IMR-90 (cell line): ENCODE data around the gene SMARCC2. TPM values are rescaled to one million over a fixed set of nuclear protein-coding genes. Genes with fewer than 3 reads are reported as not detected.

ENCODE experiments used
- ATAC-seq: fragments of 200-7000 bp; cut with Tn5 transposase; 2 replicates; pipeline ENCODE4 v1.9.1; 2020; ENCODE audit warnings: low read depth, mild to moderate bottlenecking, moderate library complexity
- BruUV-seq: library from RNA; stranded (reverse); fragments of 400-500 nt; replicated peaks from 2 replicates; lab custom pipeline; 2021; lab: Mats Ljungman, UMichigan
- CTCF ChIA-PET: fragments of 300-600 bp; formaldehyde crosslinking; extraction: SDS; loops from one replicate; lab custom pipeline; 2021; ENCODE audit warnings: antibody characterized with exemption; lab: Yijun Ruan, JAX
- POLR2A ChIA-PET: fragments of 300-600 bp; sonication (Branson Sonifier 250); formaldehyde crosslinking; loops from one replicate; lab custom pipeline; 2022; ENCODE audit warnings: antibody characterized with exemption; ENCODE audit not compliant: unreplicated experiment; lab: Charles Lee
- DNase-seq: peaks from one replicate; pipeline ENCODE4 v3.0.0; 2013
- H2AFZ ChIP-seq: replicated peaks from 2 replicates; pipeline ENCODE3; 2013; ENCODE audit warnings: low read length, mild to moderate bottlenecking; ENCODE audit not compliant: poor library complexity
- H2AK5ac ChIP-seq: 2 replicates; pipeline ENCODE4 v1.6.1; 2013; ENCODE audit warnings: low read depth, low read length, inconsistent platforms
- H2AK9ac ChIP-seq: replicated peaks from 2 replicates; pipeline ENCODE3; 2013; ENCODE audit warnings: mild to moderate bottlenecking, low read depth, low read length, moderate library complexity; ENCODE audit not compliant: poor library complexity
- H2BK120ac ChIP-seq: 2 replicates; pipeline ENCODE4 v1.6.1; 2013; ENCODE audit warnings: low read depth, low read length, inconsistent platforms
- H2BK15ac ChIP-seq: 3 replicates; pipeline ENCODE4 v1.6.1; 2013; ENCODE audit warnings: low read depth, low read length, inconsistent platforms
- H2BK20ac ChIP-seq: 2 replicates; pipeline ENCODE4 v1.6.1; 2013; ENCODE audit warnings: low read depth, mild to moderate bottlenecking, inconsistent platforms, low read length, moderate library complexity
- H2BK5ac ChIP-seq: 2 replicates; pipeline ENCODE4 v1.6.1; 2013; ENCODE audit warnings: mild to moderate bottlenecking, low read depth, low read length, inconsistent platforms; ENCODE audit not compliant: poor library complexity, severe bottlenecking
- H3K14ac ChIP-seq: replicated peaks from 2 replicates; pipeline ENCODE4 v1.6.1; 2013; ENCODE audit warnings: low read depth, low read length, inconsistent platforms
- H3K18ac ChIP-seq: 2 replicates; pipeline ENCODE4 v1.6.1; 2013; ENCODE audit warnings: low read depth, low read length, control low read depth
- H3K23ac ChIP-seq: 2 replicates; pipeline ENCODE4 v1.6.1; 2013; ENCODE audit warnings: low read depth, low read length, inconsistent platforms
- H3K27ac ChIP-seq: 2 replicates; pipeline ENCODE4 v1.5.1; 2013; ENCODE audit warnings: mild to moderate bottlenecking, control low read depth, low read length; ENCODE audit not compliant: insufficient read depth
- H3K27me3 ChIP-seq: 2 replicates; pipeline ENCODE4 v1.6.1; 2013; ENCODE audit warnings: low read length; ENCODE audit not compliant: control insufficient read depth, insufficient read depth
- H3K36me3 ChIP-seq: 2 replicates; pipeline ENCODE4 v1.6.1; 2013; ENCODE audit warnings: low read length, mixed read lengths; ENCODE audit not compliant: control insufficient read depth, insufficient read depth
- H3K4ac ChIP-seq: 2 replicates; pipeline ENCODE4 v1.6.1; 2013; ENCODE audit warnings: low read depth, low read length, inconsistent platforms
- H3K4me1 ChIP-seq: 2 replicates; pipeline ENCODE4 v1.6.1; 2013; ENCODE audit warnings: low read length, mixed read lengths; ENCODE audit not compliant: control insufficient read depth, insufficient read depth
- H3K4me2 ChIP-seq: 2 replicates; pipeline ENCODE4 v1.6.1; 2013; ENCODE audit warnings: low read depth, mild to moderate bottlenecking, control low read depth, low read length, moderate library complexity
- H3K4me3 ChIP-seq: 2 replicates; pipeline ENCODE4 v1.5.1; 2013; ENCODE audit warnings: low read depth, mild to moderate bottlenecking, control low read depth, low read length, moderate library complexity; ENCODE audit not compliant: insufficient read depth
- H3K56ac ChIP-seq: 2 replicates; pipeline ENCODE4 v1.6.1; 2013; ENCODE audit warnings: low read length, inconsistent platforms; ENCODE audit not compliant: insufficient read depth; ENCODE audit errors: extremely low read depth
- H3K79me1 ChIP-seq, 2 experiments: 2 replicates each; pipeline ENCODE4 v1.6.1; 2013; ENCODE audit warnings: low read length in 2 of 2, inconsistent platforms in 1 of 2, low read depth in 1 of 2
- H3K9ac ChIP-seq: 2 replicates; pipeline ENCODE4 v1.6.1; 2013; ENCODE audit warnings: low read depth, low read length, control low read depth
- H3K9me1 ChIP-seq: 2 replicates; pipeline ENCODE4 v1.6.1; 2013; ENCODE audit warnings: low read length, inconsistent platforms; ENCODE audit not compliant: insufficient read depth
- H3K9me3 ChIP-seq: 2 replicates; pipeline ENCODE4 v1.6.1; 2013; ENCODE audit warnings: low read length; ENCODE audit not compliant: control insufficient read depth, insufficient read depth
- H4K20me1 ChIP-seq: 2 replicates; pipeline ENCODE4 v1.6.1; 2013; ENCODE audit warnings: low read length, inconsistent platforms; ENCODE audit not compliant: insufficient read depth
- H4K5ac ChIP-seq: 2 replicates; pipeline ENCODE4 v1.6.1; 2013; ENCODE audit warnings: mild to moderate bottlenecking, low read depth, low read length, control low read depth
- H4K8ac ChIP-seq, 2 experiments: 2 replicates each; pipeline ENCODE4 v1.6.1; 2013; ENCODE audit warnings: low read depth in 2 of 2, low read length in 2 of 2, control low read depth in 1 of 2, inconsistent platforms in 1 of 2
- H4K91ac ChIP-seq: 2 replicates; pipeline ENCODE4 v1.6.1; 2013; ENCODE audit warnings: low read depth, low read length, inconsistent platforms; ENCODE audit not compliant: insufficient read depth
- BHLHE40 ChIP-seq: fragments of 150-350 bp; IDR thresholded peaks from 2 replicates; pipeline ENCODE4 v1.6.1; 2016; ENCODE audit warnings: mild to moderate bottlenecking, low read depth, low read length
- CEBPB ChIP-seq: IDR thresholded peaks from 2 replicates; pipeline ENCODE4 v1.6.1; 2012; ENCODE audit warnings: low read depth, low read length, improper control_type of control experiment
- CHD1 ChIP-seq: IDR thresholded peaks from 2 replicates; pipeline ENCODE4 v1.6.1; 2012; ENCODE audit warnings: low read depth, low read length, improper control_type of control experiment
- FOS ChIP-seq: fragments of 150-350 bp; IDR thresholded peaks from 2 replicates; pipeline ENCODE4 v1.6.1; 2016; ENCODE audit warnings: low read depth, low read length
- MAFK ChIP-seq: IDR thresholded peaks from 2 replicates; pipeline ENCODE4 v1.6.1; 2012; ENCODE audit warnings: low read depth, low read length, improper control_type of control experiment
- MAZ ChIP-seq: IDR thresholded peaks from 2 replicates; pipeline ENCODE4 v1.6.1; 2012; ENCODE audit warnings: low read depth, mild to moderate bottlenecking, low read length, improper control_type of control experiment, moderate library complexity, borderline replicate concordance
- MXI1 ChIP-seq: IDR thresholded peaks from 2 replicates; pipeline ENCODE4 v1.6.1; 2012; ENCODE audit warnings: low read depth, mild to moderate bottlenecking, low read length, moderate library complexity, borderline replicate concordance
- NFE2L2 ChIP-seq: fragments of 150-350 bp; IDR thresholded peaks from 2 replicates; pipeline ENCODE4 v1.6.1; 2016; ENCODE audit warnings: low read depth, mild to moderate bottlenecking, low read length
- POLR2A ChIP-seq: IDR thresholded peaks from 2 replicates; pipeline ENCODE4 v1.6.1; 2012; ENCODE audit warnings: mild to moderate bottlenecking, low read depth, low read length
- WGBS, 2 experiments: methylation state at CpG; one replicate each; pipeline versions ENCODE4 v1.1.5 to v1.1.7; 2013; ENCODE audit warnings: missing lambda C conversion rate in 2 of 2; ENCODE audit not compliant: insufficient read length in 1 of 2; ENCODE audit errors: extremely low coverage in 2 of 2; 5-methylcytosine and 5-hydroxymethylcytosine counted together
- dilution Hi-C: fragments of 300-500 bp; cut with HindIII; formaldehyde crosslinking; loops from one replicate; pipeline ENCODE4 v1.14.3; 2018; ENCODE audit warnings: low sequenced_read_pairs; ENCODE audit not compliant: unreplicated experiment
- in situ Hi-C: fragments of 300-500 bp; cut with MboI; formaldehyde crosslinking; loops from 3 replicates; pipeline ENCODE4 v1.14.3; 2019; ENCODE audit warnings: low sequenced_read_pairs, inconsistent platforms, mixed read lengths
- intact Hi-C: fragments of 100-400 bp; cut with micrococcal nuclease; formaldehyde crosslinking; loops from 2 replicates; pipeline ENCODE4 v1.10.0; 2022
- polyA plus RNA-seq, 3 experiments: library from polyadenylated mRNA; depleted of rRNA; stranded (reverse); fragments of >200 nt; gene quantifications; 2 replicates each; pipeline ENCODE4 v1.2.3, GENCODE V29; 2012; ENCODE audit warnings: low replicate concordance in 1 of 3
- total RNA-seq: library from RNA; depleted of rRNA; stranded (reverse); fragments of >200 nt; gene quantifications from 2 replicates; pipeline ENCODE4 v1.2.3, GENCODE V29; 2012

The SMARCC2 gene
- total and polyA plus RNA-seq, 2 of the 4 experiments (the other 2 are of a cell fraction), result 42.3 to 43.8 TPM

GRCh38 chr12:56158029-56158925, 31.0 kb downstream of the SMARCC2 start, which contains the start of gene MYL6:
Gene MYL6, plus strand, starts transcription at chr12:56158359. Its CDS starts 43 bp downstream, at chr12:56158402.
- peak; percentile 94 for TF ChIP-seq CEBPB
- TF ChIP-seq BHLHE40, result peak; percentile 61
- 0 out of 2 replicates have a peak, but pooled peaks have one; percentile 32 for TF ChIP-seq NFE2L2
- TF ChIP-seq CHD1, result peak; percentile 12; the same call in 1 of the 2 replicates
- no peak for TF ChIP-seq MXI1
- TF ChIP-seq MAFK, result no peak
- TF ChIP-seq FOS, result peak; percentile 69
- TF ChIP-seq MAZ, result peak; percentile 7
- peak; percentile 99 for TF ChIP-seq POLR2A
- ChIA-PET CTCF (no interaction called here), POLR2A (interaction anchor here (1.6 kb wide), 1 partner anchor 30 kb away, joined by 8 read pairs; the partner anchor contains the start of gene ESYT1)
- Histone ChIP-seq H2AK9ac (peak within 1 kb of the TSS; percentile 99), H2BK120ac (peak within 1 kb of the TSS; percentile 62), H3K4me1 (peaks cover 18% of the 10 kb centered on the region), H3K23ac (peak within 1 kb of the TSS; percentile 99), H4K8ac (peak within 1 kb of the TSS; percentile 91 to 94), H3K9me1 (peaks cover 6% of the 10 kb centered on the region; the same call in 1 of the 2 replicates), H3K4me2 (peak within 1 kb of the TSS; percentile 98), H4K91ac (peak within 1 kb of the TSS; percentile 95), H3K9ac (peak within 1 kb of the TSS; percentile 100), H3K27ac (peak within 1 kb of the TSS; percentile 90), H2AK5ac (peak within 1 kb of the TSS; percentile 95), H3K4me3 (peak within 1 kb of the TSS; percentile 73), H3K14ac (peak within 1 kb of the TSS; percentile 98), H3K36me3 (peaks cover 45% of the 10 kb centered on the region), H4K20me1 (peaks cover 50% of the 10 kb centered on the region), H2BK15ac (peak within 1 kb of the TSS; percentile 59; the same call in 1 of the 3 replicates), H3K79me1 (peaks cover 18 to 68% of the 10 kb centered on the region in 2 experiments), H3K18ac (peak within 1 kb of the TSS; percentile 81), H2BK5ac (peak within 1 kb of the TSS; percentile 91), H3K9me3 (no peaks in the 10 kb centered on the region), H2BK20ac (0 out of 2 replicates have a peak within 1 kb of the TSS, but pooled peaks have one; percentile 4), H2AFZ (peak within 1 kb of the TSS; percentile 87), H3K56ac (peak within 1 kb of the TSS; percentile 99), H3K27me3 (no peaks in the 10 kb centered on the region), H4K5ac (peak within 1 kb of the TSS; percentile 85), H3K4ac (peak within 1 kb of the TSS; percentile 97)
- intact Hi-C loops, result loop anchor here (2.0 kb wide), 3 partner anchors 31 to 63 kb away; partner anchors contain the start of genes RNF41 and ZC3H10
- dilution Hi-C loops, result no loop called here
- DNase-seq (peak; percentile 99), ATAC-seq (peak; percentile 70)
- 0% methylated on average over 13 of the region's 30 CpGs; no CpG with 5 or more reads in 1 of the 2 experiments for whole genome bisulfite sequencing, 2 experiments
- in situ Hi-C loops, result no loop called here
- BruUV-seq, result no TSS peak
